ENCODE data around the gene EHD2.
"Not testable (repeated sequence)": the region's sequence is repeated elsewhere in the genome, so short reads cannot be mapped to it uniquely, and the experiment has no call there.

DNA sequence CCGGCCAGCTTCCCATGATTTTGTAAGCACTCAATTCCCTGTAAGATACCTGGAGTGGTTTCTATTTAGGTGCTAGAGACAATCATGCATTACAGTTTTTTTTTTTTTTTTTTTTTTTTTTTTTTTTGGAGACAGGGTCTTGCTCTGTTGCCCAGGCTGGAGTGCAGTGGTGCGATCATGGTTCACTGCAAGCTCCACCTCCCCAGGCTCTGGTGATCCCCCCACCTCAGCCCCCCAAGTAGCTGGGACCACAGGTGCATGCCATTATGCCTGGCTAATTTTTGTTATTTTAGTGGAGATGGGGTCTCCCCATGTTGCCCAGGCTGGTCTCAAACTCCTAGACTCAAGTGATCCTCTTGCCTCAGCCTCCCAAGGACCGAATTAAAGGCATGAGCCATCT, 51.5 kb downstream of the EHD2 start:
- TF ChIP-seq, protein P1, sequence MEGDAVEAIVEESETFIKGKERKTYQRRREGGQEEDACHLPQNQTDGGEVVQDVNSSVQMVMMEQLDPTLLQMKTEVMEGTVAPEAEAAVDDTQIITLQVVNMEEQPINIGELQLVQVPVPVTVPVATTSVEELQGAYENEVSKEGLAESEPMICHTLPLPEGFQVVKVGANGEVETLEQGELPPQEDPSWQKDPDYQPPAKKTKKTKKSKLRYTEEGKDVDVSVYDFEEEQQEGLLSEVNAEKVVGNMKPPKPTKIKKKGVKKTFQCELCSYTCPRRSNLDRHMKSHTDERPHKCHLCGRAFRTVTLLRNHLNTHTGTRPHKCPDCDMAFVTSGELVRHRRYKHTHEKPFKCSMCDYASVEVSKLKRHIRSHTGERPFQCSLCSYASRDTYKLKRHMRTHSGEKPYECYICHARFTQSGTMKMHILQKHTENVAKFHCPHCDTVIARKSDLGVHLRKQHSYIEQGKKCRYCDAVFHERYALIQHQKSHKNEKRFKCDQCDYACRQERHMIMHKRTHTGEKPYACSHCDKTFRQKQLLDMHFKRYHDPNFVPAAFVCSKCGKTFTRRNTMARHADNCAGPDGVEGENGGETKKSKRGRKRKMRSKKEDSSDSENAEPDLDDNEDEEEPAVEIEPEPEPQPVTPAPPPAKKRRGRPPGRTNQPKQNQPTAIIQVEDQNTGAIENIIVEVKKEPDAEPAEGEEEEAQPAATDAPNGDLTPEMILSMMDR (IDR thresholded peaks at IDR 0.05; ENCODE audit: insufficient read depth, low read length, poor library complexity, severe bottlenecking), result not testable (repeated sequence)
- TF ChIP-seq EZH2phosphoT487 (conservative IDR thresholded peaks at IDR 0.05; ENCODE audit: low read length), result not testable (repeated sequence)

All from SU-DHL-6 (cell line).